A549 (cell line): ENCODE measurements around the gene SORCS3. TPM values are rescaled to one million over a fixed set of nuclear protein-coding genes. Genes with fewer than 3 reads are reported as not detected.

Source experiments
- ATAC-seq, 2 experiments: fragments of 200-7000 bp in 1 of 2; fragments of >200 bp in 1 of 2; cut with Nextera tagmentation in 1 of 2; cut with Tn5 transposase in 1 of 2; 3 replicates each; pipeline versions ENCODE4 v1.8.0 to v1.9.1; 2018 to 2020; ENCODE audit warnings: mild to moderate bottlenecking in 1 of 2, moderate library complexity in 1 of 2
- CTCF ChIA-PET: fragments of 300-600 bp; sonication (Branson Sonifier 250); formaldehyde crosslinking; extraction: SDS; loops from one replicate; lab custom pipeline; 2021; ENCODE audit warnings: antibody characterized with exemption, inconsistent platforms; lab: Yijun Ruan, JAX
- POLR2A ChIA-PET: fragments of 350-600 bp; formaldehyde crosslinking; extraction: SDS; loops from one replicate; lab custom pipeline; 2021; ENCODE audit warnings: antibody characterized with exemption, inconsistent platforms; lab: Yijun Ruan, JAX
- DNase-seq, 2 experiments: peaks; one replicate each; pipeline versions ENCODE4 v3.0.0 to v3.0.0-alpha.2; 2011 to 2016; ENCODE audit warnings: low read depth in 1 of 2, low spot score in 1 of 2
- FAIRE-seq: peaks from 2 replicates; lab custom pipeline; 2011; peaks lifted over from hg19 to GRCh38; lab: Jason Lieb, UNC
- H3K27ac ChIP-seq, 2 experiments: fragments of >200 bp; sonication (Bioruptor Twin); formaldehyde crosslinking; 3 replicates each; pipeline ENCODE4 v1.5.1; 2016 to 2017
- H3K4me1 ChIP-seq: fragments of >200 bp; sonication (Bioruptor Twin); formaldehyde crosslinking; 3 replicates; pipeline ENCODE4 v1.6.1; 2016
- H3K4me2 ChIP-seq: fragments of >200 bp; sonication (Bioruptor Twin); formaldehyde crosslinking; 3 replicates; pipeline ENCODE4 v1.6.1; 2016
- H3K4me3 ChIP-seq: fragments of >200 bp; sonication (Bioruptor Twin); formaldehyde crosslinking; 3 replicates; pipeline ENCODE4 v1.5.1; 2016
- H3K9me3 ChIP-seq: fragments of >200 bp; sonication (Bioruptor Twin); formaldehyde crosslinking; 3 replicates; pipeline ENCODE4 v1.6.1; 2016
- BCL3 ChIP-seq: fragments of >200 bp; sonication (Bioruptor Twin); formaldehyde crosslinking; IDR thresholded peaks from 3 replicates; pipeline ENCODE4 v1.6.1; 2016
- BHLHE40 ChIP-seq: IDR thresholded peaks from 2 replicates; pipeline ENCODE4 v1.6.1; 2012; ENCODE audit warnings: low read depth, low read length, inconsistent platforms
- ESRRA ChIP-seq: fragments of 150-350 bp; IDR thresholded peaks from 2 replicates; pipeline ENCODE4 v1.6.1; 2014; ENCODE audit warnings: mild to moderate bottlenecking, low read length, borderline replicate concordance
- GATA3 ChIP-seq: IDR thresholded peaks from 2 replicates; pipeline ENCODE4 v1.6.1; 2012; ENCODE audit warnings: borderline replicate concordance
- HES2 ChIP-seq: fragments of >200 bp; sonication (Bioruptor Twin); formaldehyde crosslinking; IDR thresholded peaks from 2 replicates; pipeline ENCODE4 v1.6.1; 2016
- HMGXB4 ChIP-seq: fragments of 250-450 bp; sonication (Bioruptor Pico); IDR thresholded peaks from 2 replicates; pipeline ENCODE4 v1.5.0; 2021; ENCODE audit warnings: mild to moderate bottlenecking, moderate library complexity, borderline replicate concordance
- HOXB5 ChIP-seq: fragments of 250-450 bp; sonication (Bioruptor Pico); IDR thresholded peaks from 2 replicates; pipeline ENCODE4 v1.5.0; 2020; ENCODE audit warnings: mild to moderate bottlenecking, moderate library complexity
- JUNB ChIP-seq: fragments of >200 bp; sonication (Bioruptor Twin); formaldehyde crosslinking; IDR thresholded peaks from 2 replicates; pipeline ENCODE4 v1.6.1; 2016
- MAFK ChIP-seq: fragments of 450-650 bp; IDR thresholded peaks from 2 replicates; pipeline ENCODE4 v1.6.1; 2014; ENCODE audit not compliant: partially characterized antibody
- MYC ChIP-seq: IDR thresholded peaks from 2 replicates; pipeline ENCODE4 v1.6.1; 2012; ENCODE audit warnings: mild to moderate bottlenecking, inconsistent platforms, low read length, improper control_type of control experiment, borderline replicate concordance
- NFE2L2 ChIP-seq: fragments of 150-350 bp; conservative IDR thresholded peaks from 2 replicates; pipeline ENCODE4 v1.6.1; 2014; ENCODE audit warnings: low read length
- NR3C1 ChIP-seq: fragments of >200 bp; sonication (Bioruptor Twin); formaldehyde crosslinking; IDR thresholded peaks from 3 replicates; pipeline ENCODE4 v1.6.1; 2017
- PBX3 ChIP-seq: IDR thresholded peaks from 2 replicates; pipeline ENCODE4 v1.6.1; 2012
- POLR2A ChIP-seq: IDR thresholded peaks from 2 replicates; pipeline ENCODE4 v1.6.1; 2012; ENCODE audit warnings: mild to moderate bottlenecking, low read length
- RAD21 ChIP-seq, 2 experiments: fragments of >200 bp in 1 of 2; sonication (Bioruptor Twin) in 1 of 2; formaldehyde crosslinking in 1 of 2; IDR thresholded peaks in 1 of 2; conservative IDR thresholded peaks in 1 of 2; 2 replicates in 1 of 2; 3 replicates in 1 of 2; pipeline ENCODE4 v1.6.1; 2012 to 2018; ENCODE audit warnings: inconsistent platforms in 1 of 2
- SREBF2 ChIP-seq: fragments of 450-650 bp; IDR thresholded peaks from 2 replicates; pipeline ENCODE4 v1.6.1; 2014; ENCODE audit warnings: mild to moderate bottlenecking, moderate library complexity
- TFCP2L1 ChIP-seq: fragments of 250-450 bp; sonication (Bioruptor Pico); IDR thresholded peaks from 2 replicates; pipeline ENCODE4 v1.5.0; 2021; ENCODE audit warnings: mild to moderate bottlenecking
- TP53 ChIP-seq: fragments of 250-450 bp; sonication (Bioruptor Pico); IDR thresholded peaks from 2 replicates; pipeline ENCODE4 v1.5.0; 2021; ENCODE audit warnings: mild to moderate bottlenecking, moderate library complexity
- ZC3H11A ChIP-seq: fragments of 450-650 bp; IDR thresholded peaks from 2 replicates; pipeline ENCODE4 v1.6.1; 2014; ENCODE audit warnings: antibody characterized with exemption, mild to moderate bottlenecking
- ZFP36 ChIP-seq: fragments of 450-650 bp; IDR thresholded peaks from 2 replicates; pipeline ENCODE4 v1.6.1; 2014; ENCODE audit warnings: borderline replicate concordance; ENCODE audit not compliant: partially characterized antibody
- WGBS: methylation state at CpG from one replicate; pipeline ENCODE4 v1.1.6; 2017; ENCODE audit errors: missing lambda C conversion rate; 5-methylcytosine and 5-hydroxymethylcytosine counted together
- polyA plus RNA-seq, 4 experiments: library from polyadenylated mRNA; depleted of rRNA in 3 of 4; stranded (reverse); fragments of >200 nt; fragmentation: RNase III in 1 of 4; extraction: RNeasy Plus Mini Kit Qiagen cat#74134 plus additional on column Dnase treatment in 1 of 4; gene quantifications; 2 replicates in 3 of 4; 3 replicates in 1 of 4; pipeline ENCODE4 v1.2.3, GENCODE V29; 2011 to 2017
- TF ChIP-seq, protein P1 (sequence below): IDR thresholded peaks from 2 replicates; pipeline ENCODE4 v1.6.1; 2012; ENCODE audit warnings: low read depth, borderline replicate concordance
- TF ChIP-seq, protein P2 (sequence below): fragments of 450-650 bp; IDR thresholded peaks from 2 replicates; pipeline ENCODE4 v1.6.1; 2014; ENCODE audit warnings: antibody characterized with exemption

SORCS3 gene
- polyA plus RNA-seq, 2 of the 4 experiments (the other 2 are of a cell fraction), result not detected

- H3K9me3 ChIP-seq, result no peaks in the 10 kb centered on the region
- no peak for FAIRE-seq
- CTCF ChIA-PET, result no interaction called here
- H3K4me1 ChIP-seq, result no peaks in the 10 kb centered on the region
- no peak overlapping the region for H3K4me2 ChIP-seq
- TF ChIP-seq NR3C1 (no peak), JUNB (no peak), ESRRA (no peak), NFE2L2 (no peak), BCL3 (no peak), HOXB5 (CRISPR knock-in tag) (no peak)
- TF ChIP-seq, all 56 proteins: peak for 0
- WGBS, result 43% methylated on average over 3 of the region's 3 CpGs
- Histone ChIP-seq H3K4me3 (no peak overlapping the region), H3K27ac (no peak overlapping the region)
- POLR2A ChIA-PET, result no interaction called here
- DNase-seq (no peak), ATAC-seq (no peak)
Observed at GRCh38 chr10:104648421-104648820, 7.3 kb downstream of the SORCS3 start.

DNA sequence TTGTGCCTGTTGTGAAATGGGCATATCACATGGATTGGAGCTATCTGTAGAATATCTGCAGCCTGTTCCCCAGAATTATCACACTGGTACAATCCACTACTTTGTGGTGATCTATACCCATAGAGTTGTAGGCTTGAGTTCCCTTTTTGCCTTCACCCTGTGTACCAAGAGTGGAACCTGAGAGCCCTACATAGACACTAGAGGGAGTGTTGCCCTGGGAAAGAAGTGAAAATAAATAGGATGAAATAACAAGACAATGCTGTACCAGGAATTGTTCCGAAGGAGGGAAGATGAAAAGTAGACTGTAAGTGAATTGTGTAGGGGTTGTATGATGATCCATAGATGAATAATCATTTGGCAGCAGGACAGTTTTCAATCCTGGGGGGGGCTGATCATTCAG lies 9.0 kb downstream of the SORCS3 start:
- TF ChIP-seq RAD21 (conservative IDR thresholded peaks at IDR 0.05 in 1 of 2, IDR thresholded peaks at IDR 0.05 in 1 of 2) (peak in 1 of 2 experiments; percentile 25; a peak in 1 of 5 replicates), JUNB (no peak)
- FAIRE-seq (no peak), ATAC-seq (peak; percentile 53 to 69; a peak in 2 of 6 replicates), DNase-seq (no peak)
- no peaks in the 10 kb centered on the region for H3K9me3 ChIP-seq
- ChIA-PET CTCF (interaction anchor here (0.9 to 1.3 kb wide), 2 partner anchors 26 to 1036 kb away, joined by 3 read pairs; no protein-coding TSS in a partner anchor), POLR2A (no interaction called here)
- no peak overlapping the region for H3K27ac ChIP-seq
- WGBS, result 3% methylated on average over 1 of the region's 1 CpG
- no peak overlapping the region for H3K4me3 ChIP-seq
- H3K4me2 ChIP-seq, result no peak overlapping the region
- H3K4me1 ChIP-seq, result no peaks in the 10 kb centered on the region

GRCh38 chr10:104650635-104651331 lies 9.7 kb downstream of the SORCS3 start:
- Histone ChIP-seq H3K9me3 (no peaks in the 10 kb centered on the region), H3K4me1 (no peaks in the 10 kb centered on the region), H3K4me2 (no peak overlapping the region), H3K27ac (no peak overlapping the region), H3K4me3 (no peak overlapping the region)
- ChIA-PET CTCF (interaction anchor here (1.3 kb wide), 1 partner anchor 1035 kb away, joined by 3 read pairs; no protein-coding TSS in a partner anchor), POLR2A (no interaction called here)
- TF ChIP-seq HES2 (no peak), BHLHE40 (no peak), PBX3 (no peak), JUNB (no peak), TFCP2L1 (no peak), GATA3 (no peak), MYC (no peak), ZC3H11A (no peak), POLR2A (no peak), NFE2L2 (no peak), SREBF2 (no peak), MAFK (no peak), TP53 (CRISPR knock-in tag) (no peak), HMGXB4 (CRISPR knock-in tag) (no peak), HOXB5 (CRISPR knock-in tag) (no peak), ZFP36 (no peak)
- TF ChIP-seq, protein P1, sequence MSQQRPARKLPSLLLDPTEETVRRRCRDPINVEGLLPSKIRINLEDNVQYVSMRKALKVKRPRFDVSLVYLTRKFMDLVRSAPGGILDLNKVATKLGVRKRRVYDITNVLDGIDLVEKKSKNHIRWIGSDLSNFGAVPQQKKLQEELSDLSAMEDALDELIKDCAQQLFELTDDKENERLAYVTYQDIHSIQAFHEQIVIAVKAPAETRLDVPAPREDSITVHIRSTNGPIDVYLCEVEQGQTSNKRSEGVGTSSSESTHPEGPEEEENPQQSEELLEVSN, result no peak
- TF ChIP-seq, protein P2, sequence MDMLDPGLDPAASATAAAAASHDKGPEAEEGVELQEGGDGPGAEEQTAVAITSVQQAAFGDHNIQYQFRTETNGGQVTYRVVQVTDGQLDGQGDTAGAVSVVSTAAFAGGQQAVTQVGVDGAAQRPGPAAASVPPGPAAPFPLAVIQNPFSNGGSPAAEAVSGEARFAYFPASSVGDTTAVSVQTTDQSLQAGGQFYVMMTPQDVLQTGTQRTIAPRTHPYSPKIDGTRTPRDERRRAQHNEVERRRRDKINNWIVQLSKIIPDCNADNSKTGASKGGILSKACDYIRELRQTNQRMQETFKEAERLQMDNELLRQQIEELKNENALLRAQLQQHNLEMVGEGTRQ, result no peak
- DNase-seq (no peak), ATAC-seq (no peak), FAIRE-seq (no peak)
- 9% methylated on average over 3 of the region's 3 CpGs for WGBS
